NCI-H774 (cell line): ENCODE data around the gene PAK6.

Experiments used
- DNase-seq: peaks from one replicate; lab custom pipeline; 2025; lab: John Stamatoyannopoulos, UW

PAK6 gene

DNA sequence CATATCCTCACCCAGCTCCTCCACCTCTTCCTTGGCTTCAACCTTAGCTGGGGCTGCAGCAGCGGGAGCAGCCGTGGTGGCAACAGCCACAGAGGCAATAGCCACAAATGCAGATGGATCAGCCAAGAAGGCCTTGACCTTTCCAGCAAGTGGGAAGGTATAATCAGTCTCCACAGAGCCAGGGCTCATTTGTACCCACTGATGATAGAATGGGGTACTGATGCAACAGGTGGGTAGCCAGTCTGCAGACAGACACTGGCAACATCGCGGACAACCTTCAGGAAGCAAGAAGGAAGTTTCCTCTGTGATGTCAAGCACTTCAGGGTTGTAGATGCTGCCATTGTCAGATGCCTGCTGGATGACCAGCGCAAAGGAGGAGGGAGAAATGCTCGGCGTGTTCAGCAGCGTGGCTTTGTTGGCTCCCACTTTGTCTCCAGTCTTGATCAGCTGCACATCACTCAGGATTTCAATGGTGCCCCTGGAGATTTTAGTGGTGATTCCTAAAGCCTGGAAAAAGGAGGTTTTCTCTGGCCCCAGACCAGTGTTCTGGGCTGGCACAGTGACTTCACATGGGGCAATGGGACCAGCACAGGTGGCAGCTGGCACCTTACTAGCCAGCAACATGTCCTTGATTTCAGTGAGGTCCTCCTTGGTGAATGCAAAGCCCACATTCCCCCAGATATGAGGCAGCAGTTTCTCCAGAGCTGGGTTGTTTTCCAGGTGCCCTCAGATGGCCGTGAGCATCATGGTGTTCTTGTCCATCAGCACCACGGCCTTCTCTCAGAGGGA is 73.7 kb downstream of the PAK6 start:
- no peak for DNase-seq

DNA sequence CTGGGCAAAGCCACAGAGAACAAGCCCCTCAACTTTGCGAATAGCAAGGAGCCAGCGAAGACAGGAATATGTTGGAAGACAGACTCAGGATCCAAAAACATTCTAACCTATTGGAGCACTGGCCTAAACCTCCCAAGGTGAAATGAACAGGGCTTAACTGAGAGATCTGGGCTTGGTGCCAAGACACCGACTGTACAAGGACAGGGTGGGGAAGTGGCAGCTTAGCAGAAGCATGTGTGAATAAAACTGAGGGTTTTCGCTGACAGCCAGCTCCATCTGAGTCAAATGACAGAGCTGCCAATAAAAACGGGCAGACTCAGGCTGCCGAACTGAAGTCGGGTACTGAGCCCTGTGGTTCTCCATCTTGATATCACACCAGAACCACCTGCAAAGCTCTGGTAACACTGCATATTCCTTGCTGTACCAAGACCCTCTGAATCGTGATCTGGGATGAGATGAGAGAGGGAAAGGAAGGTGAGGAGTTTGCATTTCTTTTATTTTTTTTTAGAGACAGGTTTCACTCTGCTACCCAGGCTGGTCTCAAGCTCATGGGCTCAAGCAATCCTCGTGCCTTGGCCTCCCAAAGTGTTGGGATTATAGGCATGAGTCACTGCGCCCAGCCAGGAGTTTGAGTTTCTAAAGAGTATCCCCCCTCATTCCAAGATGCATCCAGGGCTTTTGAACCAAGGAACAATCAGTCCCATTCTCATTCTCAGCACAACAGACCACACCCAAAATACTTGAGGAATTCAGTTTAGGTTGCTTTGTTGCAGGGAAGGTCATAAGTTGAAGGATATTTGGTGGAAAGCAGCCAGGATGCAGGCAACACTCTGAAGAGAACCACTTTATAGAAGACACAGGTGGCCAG is 74.9 kb downstream of the PAK6 start:
- peak; percentile 46 for DNase-seq

- DNase-seq = no peak
Observed at GRCh38 chr15:40314723-40315276, 75.9 kb downstream of the PAK6 start.

DNA sequence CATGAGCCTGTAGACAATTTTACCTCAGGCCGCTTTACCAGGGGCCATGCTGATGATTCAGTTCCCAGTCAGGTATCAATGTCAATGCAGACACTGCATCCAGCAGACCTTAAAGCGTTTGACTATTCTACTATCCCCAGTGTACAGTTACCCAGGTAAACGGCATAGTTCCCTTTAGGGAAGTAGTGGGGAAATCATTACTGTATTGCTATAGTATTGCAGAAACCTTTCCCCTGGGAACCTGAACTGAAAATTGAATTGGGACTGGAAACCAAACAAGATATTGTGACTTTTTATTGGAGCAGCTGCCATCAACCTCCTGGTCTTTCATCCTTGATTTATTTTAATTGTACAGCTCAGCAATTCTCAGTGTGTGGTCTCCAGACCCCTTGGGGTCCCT is 78.1 kb downstream of the PAK6 start:
- DNase-seq = no peak

GRCh38 chr15:40317580-40317979 is 78.7 kb downstream of the PAK6 start:
- no peak for DNase-seq

- DNase-seq = no peak
Observed at GRCh38 chr15:40320409-40320808, 81.5 kb downstream of the PAK6 start.

GRCh38 chr15:40320931-40321371 is 82.1 kb downstream of the PAK6 start:
- DNase-seq = peak; percentile 40

DNA sequence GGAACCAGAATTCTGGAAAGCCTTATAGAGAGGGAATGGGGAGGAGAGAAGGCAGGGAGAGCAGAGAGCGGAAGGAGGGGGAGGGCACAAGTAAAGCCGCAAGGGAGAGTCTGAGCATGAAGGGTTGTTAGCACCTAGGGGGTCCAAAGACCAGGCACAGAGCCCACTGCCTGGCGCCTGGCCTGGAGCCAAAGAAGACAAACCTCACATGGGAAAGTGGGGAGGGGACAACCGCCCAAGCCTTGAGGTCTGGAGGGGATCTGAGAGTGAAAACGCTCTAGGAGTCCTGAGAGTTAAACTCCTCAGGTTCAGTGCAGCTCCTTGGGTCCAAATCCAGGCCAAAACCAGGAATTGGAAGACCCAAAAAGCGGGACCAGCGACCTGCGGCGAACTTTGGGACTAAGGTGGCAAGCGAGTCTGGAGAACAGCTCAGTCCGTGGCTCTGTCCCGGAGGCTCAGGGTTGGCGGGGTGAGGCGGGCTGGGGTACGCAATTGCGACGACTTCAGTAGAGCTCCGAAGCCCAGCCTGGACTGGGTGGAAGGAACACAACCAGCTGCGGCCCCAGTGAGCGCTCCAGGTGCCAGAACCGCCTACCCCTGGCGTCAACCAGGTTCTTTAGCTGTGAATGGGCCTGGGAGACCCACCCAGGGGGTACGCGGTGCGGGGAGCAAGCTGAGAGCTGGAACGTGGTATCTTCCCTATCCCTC is 83.8 kb downstream of the PAK6 start:
- DNase-seq = no peak

DNA sequence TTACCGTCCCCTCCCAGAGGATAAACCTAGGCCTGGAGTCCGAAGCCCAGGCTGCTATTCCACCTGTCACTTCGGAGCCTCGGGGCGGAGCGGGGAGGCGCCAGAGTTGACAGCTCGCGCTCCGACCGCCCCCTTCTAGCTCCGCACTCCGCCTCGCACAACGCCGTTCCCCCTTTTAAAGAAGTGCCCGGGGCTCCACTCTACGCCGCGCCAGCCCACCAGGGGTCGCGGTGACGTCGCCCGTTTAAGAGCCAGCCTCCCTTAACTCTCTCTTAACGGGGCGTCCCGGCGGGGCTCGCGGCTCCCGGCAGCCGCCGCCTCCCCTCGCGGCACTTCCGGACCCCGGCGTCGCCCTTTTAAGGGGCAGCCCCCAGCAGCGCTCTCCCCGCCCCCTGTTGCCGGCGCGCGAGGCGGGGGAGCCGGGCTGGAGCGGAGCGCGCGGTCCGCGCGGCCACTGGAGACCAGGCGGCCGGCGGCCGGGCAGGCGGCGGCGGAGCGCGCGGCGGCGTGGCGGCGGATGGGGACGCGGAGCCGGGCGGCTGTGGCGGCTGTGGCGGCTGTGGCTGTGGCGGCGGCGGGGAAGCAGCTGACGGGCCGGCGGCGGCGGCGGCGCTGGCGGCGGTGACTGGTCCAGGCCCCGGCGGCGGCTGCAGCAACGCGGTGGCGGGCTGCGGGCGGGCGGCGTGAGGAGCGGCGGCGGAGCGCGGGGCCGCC is 84.5 kb downstream of the PAK6 start, which contains the start of gene INAFM2:
INAFM2 (plus strand) TSS at position 454 of the 714 bp plus-strand sequence. CDS start 364 bp downstream, outside the sequence.
- peak; percentile 87 for DNase-seq

- no peak for DNase-seq
Observed at GRCh38 chr15:40323953-40324937, 85.4 kb downstream of the PAK6 start.

DNA sequence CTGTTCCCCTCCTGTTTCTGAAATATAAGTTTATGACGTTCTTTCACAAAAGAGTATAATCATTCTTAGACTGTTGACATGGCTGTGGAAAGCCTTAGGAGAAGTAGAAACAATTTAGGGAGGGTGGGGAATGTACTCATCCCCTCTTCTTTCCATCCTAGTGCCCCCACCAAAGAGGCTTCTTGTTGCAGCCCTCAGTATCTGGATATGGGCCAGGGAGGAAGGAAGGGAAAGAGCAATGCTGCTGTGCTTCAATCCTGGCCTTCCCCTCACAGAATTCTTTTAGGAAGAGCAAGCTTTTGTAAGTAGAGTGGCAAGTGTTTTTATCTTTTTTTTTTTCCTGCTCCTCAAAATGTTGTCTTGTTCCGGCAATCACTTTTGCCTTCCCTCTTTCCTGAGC is 86.3 kb downstream of the PAK6 start:
- no peak for DNase-seq

GRCh38 chr15:40325700-40326099 is 86.8 kb downstream of the PAK6 start:
- DNase-seq = no peak
